Stimulated activated CD4-positive, alpha-beta T cell treated with anti-CD3 and anti-CD28 coated beads, TNF-alpha, amount 100 ng/mL, for 24 hours (primary cell): Measurements from ENCODE around the gene BOK.

Experiments used
- DNase-seq, 3 experiments: peaks; one replicate each; pipeline ENCODE4 v3.0.0-alpha.2; 2020; ENCODE audit warnings: low read depth in 3 of 3

BOK gene

GRCh38 chr2:241538838-241539615 lies 19.5 kb upstream of the BOK start:
- DNase-seq = no peak

DNA sequence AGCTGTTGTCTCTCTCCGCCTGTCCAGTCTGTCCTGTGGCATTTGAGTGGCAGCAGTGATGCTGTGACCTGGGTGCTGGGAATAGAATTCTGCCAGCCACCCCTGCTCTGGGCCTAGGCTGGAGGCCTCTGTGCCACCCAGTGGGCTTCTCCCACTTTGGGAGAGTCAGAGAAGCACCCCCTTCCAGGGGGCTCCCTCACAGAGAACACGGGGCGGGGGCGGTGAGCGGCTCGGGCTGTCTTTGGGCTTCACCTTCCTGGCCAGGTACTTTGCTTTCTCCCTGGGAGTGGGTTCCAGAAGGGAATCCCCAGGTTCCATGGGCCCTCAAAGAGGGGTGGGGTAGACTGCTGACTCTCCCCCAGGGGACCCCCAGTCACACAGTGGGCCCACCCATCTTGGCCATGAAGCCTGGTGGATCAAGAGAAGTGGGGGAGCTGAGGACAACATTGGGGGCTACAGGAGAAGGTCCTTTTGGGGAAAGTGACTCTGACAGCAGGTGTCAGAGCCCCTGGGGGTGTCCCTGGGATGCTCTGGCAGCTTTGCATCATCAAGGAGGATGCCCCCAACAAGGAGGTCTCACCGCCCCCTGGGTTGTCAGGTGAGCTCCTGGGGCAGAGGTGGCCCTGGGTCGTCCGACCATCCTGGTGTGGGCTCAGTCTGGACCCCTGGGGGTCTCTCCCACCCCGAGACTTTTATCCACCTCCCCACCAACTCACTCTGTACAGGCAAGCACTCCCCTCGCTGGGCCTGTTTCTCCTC lies 18.8 kb upstream of the BOK start:
- no peak for DNase-seq

- DNase-seq = no peak
These were observed 18.2 kb upstream of the BOK start for GRCh38 chr2:241540401-241540770.

- DNase-seq = peak; percentile 24 to 66 (median 35)
These were observed 17.6 kb upstream of the BOK start for GRCh38 chr2:241540771-241541561.

- no peak for DNase-seq
These were observed 16.8 kb upstream of the BOK start for GRCh38 chr2:241541564-241542277.

DNA sequence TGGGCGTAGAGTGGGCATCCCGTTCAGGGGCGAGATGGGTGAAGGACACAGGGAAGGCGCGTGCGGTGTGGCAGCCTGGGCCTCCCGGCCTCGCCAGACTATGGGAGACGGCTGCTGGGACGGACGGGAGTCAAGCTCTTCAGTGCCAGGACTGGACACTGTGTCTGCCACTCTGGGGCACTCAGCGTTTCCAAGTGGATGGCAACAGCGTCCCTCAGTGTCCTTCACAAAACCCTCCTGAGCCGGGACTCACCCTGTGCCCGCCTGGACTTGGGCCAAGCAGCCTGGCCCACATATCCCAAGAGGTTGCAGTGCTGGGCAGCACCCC lies 16.3 kb upstream of the BOK start:
- no peak for DNase-seq

DNA sequence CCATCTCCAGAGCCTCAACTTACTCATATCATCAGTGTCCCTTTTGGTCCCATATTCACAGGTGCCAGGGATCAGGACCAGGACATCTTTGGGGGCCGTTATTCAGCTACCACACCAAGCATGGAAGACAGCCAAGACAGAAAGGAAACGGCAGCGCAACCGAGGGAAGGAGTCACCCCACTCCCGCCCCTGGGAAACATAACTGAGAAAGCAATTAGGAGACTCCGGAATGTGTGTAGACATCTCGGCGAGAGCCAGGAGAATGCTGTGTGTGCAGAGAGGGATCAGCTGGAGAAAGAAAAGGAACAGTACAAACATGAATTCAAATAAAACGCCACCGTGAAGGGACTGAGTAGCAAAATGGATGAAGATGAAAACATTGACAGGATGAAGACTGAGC lies 13.4 kb upstream of the BOK start:
- DNase-seq = no peak

GRCh38 chr2:241545523-241546473 lies 12.7 kb upstream of the BOK start:
- no peak for DNase-seq

- no peak for DNase-seq
These were observed 11.6 kb upstream of the BOK start for GRCh38 chr2:241546771-241547498.

GRCh38 chr2:241547781-241548450 lies 10.6 kb upstream of the BOK start:
- no peak for DNase-seq

DNA sequence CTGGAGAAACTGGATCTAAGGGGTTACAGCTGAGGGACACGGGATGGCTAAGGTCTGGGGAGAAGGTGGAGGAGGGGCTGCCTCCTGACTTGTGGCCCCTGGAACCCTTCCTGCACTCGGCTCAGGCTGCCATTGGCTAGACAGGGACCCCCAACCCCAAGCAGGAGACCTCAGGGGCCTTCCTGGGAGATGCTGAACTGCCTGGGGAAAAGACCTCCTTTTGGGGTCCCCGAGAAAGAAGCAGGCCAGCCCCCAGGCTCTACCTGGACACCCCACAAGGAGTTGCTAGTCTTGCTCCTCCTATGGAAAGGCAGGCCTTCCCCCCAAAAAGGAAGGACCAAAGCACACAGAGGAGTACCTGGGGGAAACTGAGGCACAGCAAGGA lies 10.1 kb upstream of the BOK start:
- DNase-seq = no peak

DNA sequence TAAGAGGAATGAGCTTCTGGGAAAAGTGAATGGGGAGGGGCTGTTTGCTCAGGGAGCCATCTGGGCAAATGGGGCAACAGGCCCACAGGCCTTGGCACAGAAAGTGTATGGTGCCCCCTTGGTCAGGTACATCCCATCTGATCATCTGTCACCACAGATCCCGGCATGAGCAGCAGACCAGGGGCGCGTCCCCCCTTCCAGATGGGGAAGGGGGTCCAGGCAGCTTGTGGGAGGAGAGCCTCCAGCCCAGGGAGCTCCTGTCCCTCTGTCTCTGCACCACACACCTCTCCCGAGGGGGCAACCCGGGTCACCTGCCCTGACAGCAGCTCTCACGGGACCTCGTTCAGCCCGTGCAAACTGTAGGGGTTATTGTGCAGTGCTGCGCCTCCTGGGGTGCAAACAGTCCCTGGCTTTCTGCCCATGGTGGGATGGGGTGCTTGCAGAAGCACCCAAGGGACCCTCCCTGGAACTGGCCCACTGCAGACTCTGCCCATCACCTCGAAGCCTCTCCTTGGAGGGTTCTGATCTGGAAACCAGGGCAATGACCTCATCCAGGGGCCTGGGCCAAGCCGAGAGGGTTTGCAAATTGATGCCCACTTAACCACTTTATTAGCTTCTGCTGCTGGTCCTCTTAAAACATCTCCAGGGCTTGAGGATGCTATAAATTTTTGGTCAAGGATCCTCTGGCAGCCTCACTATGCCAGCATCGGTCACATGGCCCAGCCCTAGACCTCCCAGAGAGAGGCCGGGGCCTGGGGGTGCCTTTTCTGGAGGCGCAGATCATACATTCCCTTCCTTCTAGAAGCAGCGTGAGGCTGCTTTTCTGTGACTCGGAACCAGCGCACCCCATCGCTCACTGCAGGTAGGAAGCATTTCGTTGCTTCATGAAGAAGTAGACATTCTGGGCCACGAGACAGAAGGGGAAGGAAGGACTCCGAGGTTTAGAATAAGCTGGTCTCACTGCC lies 7.6 kb upstream of the BOK start:
- DNase-seq = no peak

GRCh38 chr2:241551599-241551997 lies 6.9 kb upstream of the BOK start:
- no peak for DNase-seq

DNA sequence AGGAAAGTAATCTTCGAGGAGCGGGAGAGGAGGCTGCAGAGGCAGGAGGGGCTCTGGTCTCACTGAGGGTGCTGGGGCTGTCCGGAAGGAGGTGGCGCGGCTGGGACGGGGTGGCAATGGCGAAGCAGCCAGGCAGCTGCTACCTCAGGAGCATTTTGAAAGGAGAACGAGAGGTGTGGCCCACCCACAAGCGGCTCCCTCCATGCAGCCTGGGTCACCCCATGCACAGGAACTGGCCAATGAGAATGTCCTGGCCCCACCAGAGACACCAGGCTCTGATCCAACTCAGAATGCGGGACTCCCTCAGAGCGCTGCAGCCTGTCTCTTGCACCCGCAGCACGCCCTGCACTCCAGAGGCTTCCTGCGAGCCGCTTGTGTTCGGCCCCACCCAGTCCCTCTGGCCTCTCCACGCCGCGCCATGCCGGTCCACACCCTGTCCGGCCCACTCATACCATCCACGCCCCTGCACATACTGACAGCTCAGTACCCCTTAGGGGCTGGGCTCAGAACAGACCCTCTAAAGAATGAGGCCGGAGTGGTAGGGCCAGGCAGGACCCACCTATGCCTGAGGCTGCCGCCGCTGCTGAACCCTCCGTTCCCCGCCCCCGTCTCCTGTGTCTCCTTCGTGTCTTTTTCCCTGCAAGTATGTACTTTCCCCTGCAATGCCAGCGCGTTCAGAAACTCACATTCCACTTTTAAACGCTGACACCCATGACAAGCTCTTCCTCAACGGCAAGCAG lies 6.4 kb upstream of the BOK start:
- no peak for DNase-seq

- DNase-seq = no peak
These were observed 5.1 kb upstream of the BOK start for GRCh38 chr2:241553512-241553830.

DNA sequence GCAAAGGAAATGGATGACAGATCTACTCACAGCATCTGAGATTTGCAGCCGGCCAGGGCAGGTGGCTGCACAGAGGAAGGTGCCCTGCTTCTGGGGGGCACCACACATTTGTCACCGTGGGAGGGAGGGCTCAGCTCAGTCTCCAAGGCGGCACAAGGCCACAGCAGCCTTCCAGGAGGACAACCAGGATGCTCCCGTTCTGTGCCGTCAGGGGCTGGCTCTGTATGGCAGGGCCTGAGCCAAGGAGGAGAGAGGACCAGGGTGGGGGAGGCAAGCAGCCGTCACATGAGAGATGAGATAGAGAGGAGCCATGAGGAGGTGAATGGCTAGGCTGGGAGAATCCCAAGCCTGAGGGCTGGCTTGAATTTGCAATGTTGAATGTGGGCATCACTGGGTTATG lies 4.6 kb upstream of the BOK start:
- DNase-seq = no peak

GRCh38 chr2:241554610-241555322 lies 3.8 kb upstream of the BOK start:
- no peak for DNase-seq
